Activated CD4-positive, alpha-beta T cell treated with anti-CD3 and anti-CD28 coated beads, Interleukin-10, Interleukin-2, amounts not matched to agents 100 ng/mL and 50 ng/mL, durations not matched to agents 16 hours and 8 hours (primary cell): ENCODE results near the gene ZYX.
"Not testable (repeated sequence)": the region's sequence is repeated elsewhere in the genome, so short reads cannot be mapped to it uniquely, and the experiment has no call there.

Source experiments
- DNase-seq: peaks from one replicate; pipeline ENCODE4 v3.0.0-alpha.2; 2020

ZYX gene

DNA sequence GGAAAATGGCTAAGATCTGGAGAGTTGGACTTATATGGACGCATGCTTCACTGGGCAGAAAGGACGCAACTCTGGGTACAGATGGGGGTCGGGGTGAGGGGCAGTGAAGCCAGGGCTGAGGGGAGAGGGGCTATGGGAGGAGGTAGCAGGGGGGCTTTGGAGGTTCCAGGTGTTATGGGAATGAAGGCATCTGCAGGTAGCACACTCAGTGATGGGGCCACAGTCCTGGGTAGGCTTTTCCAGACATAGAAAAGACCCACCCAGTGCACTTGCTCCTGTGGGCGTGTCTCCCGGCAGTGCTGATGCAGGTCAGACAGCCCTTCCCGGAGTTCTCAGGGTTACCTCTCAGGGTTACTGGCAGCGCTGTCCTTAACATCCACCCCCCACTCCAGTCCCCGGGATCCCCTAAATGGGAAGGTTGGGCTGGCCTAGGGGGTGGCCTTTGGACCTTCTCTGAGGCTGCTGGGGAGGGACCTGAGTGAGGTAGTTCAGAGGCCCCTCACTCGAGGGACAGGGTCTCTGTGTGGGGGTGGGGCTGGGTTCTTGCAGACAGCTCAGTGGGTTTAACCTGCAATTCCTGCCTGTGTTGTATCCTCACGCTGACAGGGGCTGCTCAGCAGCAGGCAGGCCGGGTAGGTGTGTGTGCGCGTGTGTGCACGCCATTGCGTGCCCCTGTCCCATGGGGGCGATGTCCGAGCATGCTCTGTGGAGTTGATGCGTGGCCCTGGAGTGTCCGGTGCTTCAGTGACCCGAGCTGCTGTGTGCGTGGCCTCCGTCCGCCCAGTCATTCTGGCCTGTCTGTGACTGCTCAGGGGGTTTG, 6.2 kb downstream of the ZYX start:
- no peak for DNase-seq

DNA sequence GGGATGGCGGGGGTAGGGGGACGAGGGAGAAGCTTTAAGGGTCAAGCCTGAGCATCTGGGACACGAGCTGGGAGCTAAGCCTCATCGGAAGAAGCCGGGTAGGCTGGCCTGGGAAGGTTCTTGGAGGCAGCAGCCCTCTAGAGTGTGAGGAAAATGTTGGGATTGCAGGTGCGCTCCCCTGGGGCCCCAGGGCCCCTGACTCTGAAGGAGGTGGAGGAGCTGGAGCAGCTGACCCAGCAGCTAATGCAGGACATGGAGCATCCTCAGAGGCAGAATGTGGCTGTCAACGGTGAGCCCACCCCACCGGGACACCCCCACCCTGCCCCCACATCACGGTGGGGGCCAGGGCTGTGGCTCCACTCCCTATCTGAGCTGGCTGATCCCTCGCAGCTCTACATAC, 6.9 kb downstream of the ZYX start:
- no peak for DNase-seq

DNA sequence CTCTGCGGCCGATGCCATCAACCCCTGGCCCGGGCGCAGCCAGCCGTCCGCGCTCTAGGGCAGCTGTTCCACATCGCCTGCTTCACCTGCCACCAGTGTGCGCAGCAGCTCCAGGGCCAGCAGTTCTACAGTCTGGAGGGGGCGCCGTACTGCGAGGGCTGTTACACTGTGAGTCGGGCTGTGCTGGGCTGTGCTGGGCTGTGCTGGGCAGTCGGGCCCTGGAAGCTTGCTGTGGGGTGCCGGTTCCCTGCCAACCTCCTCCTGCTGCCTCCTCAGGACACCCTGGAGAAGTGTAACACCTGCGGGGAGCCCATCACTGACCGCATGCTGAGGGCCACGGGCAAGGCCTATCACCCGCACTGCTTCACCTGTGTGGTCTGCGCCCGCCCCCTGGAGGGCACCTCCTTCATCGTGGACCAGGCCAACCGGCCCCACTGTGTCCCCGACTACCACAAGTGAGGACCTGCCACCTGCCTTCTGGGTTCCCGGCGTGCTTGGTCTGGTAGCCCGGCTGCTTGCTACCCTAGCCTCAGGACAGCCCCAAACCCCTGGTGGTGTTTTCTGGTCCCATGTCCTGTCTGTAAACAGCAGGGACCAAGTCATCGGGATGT, 7.5 kb downstream of the ZYX start:
- DNase-seq: no peak

DNA sequence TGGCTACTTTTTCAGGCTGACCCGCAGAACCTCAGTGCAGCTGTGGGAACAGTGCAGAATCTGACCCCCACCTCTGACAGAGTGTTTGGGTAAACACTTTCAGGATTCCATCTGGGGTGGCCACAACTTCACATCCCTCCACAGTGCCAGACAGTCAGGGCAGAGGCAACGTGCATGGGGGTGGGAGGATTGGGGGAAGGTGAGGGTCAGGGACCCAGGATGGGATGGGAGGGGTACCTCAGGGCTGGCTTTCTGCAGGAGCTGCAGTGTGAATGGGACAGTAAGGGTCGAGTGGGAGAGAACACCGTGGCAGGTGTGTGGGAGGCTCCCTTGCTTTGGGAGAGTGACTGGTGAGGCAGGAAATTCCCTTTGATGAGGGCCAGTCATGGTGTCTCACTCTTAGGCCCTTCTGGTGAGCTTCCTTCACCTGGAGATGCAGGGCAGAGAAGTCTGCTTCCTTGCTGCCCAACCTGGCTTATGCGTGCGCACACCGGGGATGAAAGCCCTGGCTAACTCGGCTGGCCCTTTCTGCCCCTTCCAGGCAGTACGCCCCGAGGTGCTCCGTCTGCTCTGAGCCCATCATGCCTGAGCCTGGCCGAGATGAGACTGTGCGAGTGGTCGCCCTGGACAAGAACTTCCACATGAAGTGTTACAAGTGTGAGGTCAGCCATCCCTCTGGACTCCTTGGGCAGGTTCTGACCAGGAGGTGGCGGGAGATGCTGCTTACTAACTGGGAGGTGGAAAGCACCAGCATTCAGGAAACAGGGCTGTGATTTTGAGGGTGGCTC, 8.4 kb downstream of the ZYX start:
- no peak for DNase-seq

DNA sequence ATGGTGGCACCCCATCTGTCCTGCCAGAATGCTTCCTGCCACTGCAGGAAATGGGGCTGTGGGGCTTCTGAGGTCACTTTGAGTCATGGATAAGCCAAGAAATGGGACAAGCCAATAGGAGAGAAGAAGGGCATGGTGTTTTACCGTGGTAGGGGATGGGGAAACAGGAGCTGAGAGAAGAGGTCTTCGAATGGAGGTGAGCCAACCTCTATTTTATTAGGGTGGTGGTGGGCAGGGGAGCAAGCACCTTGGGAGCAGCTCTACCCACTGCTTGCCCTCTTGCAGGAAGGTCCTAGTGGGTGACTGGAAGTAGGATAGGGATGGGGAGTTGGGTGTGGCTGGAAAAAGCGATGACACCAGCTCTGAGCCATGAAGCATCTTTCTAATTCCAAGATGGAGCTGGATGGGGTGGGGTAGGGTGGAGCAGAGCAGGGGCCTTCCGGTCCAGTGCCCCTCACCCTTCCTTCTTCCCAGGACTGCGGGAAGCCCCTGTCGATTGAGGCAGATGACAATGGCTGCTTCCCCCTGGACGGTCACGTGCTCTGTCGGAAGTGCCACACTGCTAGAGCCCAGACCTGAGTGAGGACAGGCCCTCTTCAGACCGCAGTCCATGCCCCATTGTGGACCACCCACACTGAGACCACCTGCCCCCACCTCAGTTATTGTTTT, 9.1 kb downstream of the ZYX start:
- no peak for DNase-seq

DNA sequence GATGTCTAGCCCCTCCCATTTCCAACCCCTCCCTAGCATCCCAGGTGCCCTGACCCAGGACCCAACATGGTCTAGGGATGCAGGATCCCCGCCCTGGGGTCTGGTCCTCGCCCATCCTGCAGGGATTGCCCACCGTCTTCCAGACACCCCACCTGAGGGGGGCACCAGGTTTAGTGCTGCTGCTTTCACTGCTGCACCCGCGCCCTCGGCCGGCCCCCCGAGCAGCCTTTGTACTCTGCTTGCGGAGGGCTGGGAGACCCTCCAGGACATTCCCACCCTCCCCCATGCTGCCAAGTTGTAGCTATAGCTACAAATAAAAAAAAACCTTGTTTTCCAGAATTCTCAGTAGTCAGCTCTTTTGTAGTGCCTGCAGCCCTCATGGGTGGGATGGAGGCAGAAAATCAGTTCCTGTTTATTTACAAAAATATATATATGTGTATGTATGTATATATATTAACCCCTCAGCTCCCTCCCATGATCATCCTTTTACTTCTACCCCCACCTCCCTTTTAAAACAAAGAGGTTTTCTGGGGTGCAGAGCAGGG, 9.7 kb downstream of the ZYX start:
- DNase-seq: no peak

DNA sequence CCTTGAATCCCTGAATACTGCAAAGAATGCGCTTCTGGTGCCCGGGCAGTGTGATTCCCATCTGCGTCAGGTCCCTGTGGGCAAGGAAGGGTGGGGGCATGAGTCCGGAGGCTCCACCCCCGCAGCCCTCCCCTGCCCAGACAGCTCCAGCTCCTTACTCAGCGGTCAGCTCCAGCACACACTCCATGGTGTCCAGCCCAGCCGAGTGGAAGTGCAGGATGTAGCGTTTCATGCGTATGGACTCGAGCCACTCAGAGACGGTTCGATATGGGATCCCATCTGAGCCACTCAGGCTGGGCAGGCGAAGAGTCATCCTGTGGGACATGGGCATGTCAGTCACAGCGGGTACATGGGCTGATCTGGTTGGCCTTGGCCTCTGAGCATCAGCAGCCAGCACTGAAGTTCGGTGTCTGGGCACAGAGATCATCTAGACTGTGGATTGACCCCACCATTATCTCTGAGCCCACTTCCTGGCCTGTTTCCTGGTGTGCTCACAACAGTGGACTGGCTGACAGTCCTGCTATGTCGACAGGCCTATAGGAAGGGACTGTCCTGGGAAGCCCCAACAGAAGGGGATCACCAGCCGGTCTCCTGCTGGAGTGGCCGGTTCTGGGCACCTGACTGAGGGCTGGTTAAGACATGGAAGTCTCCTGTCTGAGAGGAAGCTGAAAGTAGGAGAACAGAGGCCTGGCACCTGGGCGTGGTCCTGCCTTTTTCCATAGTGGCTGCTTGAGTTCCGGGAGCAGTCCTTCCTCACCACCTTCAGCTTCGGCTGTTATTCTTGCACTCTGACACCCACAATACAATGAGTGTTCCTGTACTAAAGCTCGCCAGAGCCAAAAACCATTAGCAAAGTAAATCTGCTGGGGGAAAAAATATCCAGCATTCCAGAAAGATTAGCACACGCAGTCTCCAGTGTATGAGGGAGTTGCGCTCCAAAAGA, 10.6 kb downstream of the ZYX start:
- DNase-seq: no peak

DNA sequence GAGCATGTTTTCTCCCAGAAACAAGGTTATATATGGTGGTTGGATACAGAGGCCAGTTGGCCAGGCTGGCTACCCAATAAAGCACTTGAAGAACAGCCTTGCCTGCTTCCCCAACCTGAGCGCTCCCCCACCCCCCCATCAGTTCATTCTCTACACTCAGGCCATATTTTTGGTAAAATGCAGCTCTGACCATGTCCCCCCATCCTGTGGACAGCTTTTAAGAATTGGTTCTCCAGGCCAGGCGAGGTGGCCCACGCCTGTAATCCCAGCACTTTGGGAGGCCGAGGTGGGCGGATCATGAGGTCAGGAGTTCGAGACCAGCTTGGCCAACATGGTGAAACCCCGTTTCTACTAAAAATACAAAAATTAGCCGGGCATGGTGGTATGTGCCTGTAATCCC, 11.3 kb downstream of the ZYX start:
- DNase-seq: not testable (repeated sequence)

DNA sequence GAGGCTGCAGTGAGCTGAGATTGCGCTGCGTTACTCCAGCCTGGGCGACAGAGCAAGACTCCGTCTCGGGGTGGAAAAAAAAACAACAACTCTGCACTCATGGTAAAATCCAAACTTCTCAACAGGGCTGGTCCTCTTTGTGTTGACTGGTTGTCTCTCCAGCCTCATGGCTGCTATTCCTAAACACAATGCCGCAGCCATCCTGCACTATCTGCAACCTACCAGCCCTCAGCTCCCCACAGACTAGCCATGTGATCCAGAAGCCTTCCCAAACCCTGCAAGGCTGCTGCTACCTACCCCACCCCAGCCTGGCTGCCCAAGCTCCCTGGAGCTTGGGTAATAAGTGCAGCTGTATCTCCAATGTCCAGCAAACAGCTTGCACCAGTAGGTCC, 11.7 kb downstream of the ZYX start:
- DNase-seq: no peak

DNA sequence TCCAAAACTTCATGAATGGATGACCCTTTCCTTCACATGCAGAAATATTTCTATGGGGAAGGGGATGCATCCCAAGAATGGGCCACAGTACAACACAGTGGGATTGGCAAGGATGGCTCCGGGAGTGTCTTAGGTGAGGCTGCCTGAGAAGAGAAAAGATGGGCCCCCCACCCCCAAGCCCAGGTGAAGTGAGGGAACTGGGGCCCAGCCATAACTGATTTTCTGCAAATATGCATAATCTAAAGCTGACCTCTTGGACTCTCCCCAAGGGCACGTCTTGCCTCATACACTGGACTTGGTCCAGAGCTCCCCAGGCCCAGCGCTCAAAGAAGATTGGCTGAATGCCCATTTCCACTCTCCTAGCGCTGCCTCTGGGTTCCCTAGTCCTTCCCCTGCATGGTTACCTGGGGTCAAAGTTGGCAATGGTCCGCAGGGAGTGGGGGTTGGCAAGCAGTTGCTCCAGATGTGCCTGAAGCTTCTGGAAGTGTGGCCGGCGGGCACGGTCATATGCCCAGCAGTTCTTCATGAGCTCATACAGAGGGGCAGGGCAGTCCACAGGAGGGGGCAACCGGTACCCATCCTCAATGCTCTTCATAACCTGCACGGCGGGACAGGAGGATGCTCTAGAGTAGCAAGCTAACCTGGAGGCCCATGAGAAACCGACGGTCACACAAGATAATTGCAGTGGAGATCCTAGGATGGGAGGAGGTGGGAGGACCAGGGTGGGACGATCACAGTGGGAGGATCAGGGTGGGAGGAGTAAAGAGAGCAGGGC, 12.3 kb downstream of the ZYX start:
- DNase-seq: no peak

DNA sequence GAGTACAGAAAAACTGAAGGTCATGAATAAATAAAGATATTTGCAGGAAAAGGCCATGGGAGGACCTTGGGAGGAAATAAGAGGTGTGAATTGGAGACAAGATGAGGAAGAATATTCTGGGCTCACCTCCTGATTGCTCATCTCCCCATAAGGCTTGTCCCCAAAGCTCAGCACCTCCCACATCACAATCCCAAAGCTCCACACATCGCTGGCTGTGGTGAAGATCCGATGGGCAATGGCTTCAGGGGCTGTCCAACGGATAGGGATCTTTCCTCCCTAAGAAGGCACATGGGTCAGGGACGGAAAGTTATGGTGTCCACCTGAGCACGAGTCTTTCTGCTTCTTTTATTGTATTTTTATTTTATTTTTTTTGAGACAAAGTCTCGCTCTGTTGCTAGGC, 12.9 kb downstream of the ZYX start:
- DNase-seq: no peak

DNA sequence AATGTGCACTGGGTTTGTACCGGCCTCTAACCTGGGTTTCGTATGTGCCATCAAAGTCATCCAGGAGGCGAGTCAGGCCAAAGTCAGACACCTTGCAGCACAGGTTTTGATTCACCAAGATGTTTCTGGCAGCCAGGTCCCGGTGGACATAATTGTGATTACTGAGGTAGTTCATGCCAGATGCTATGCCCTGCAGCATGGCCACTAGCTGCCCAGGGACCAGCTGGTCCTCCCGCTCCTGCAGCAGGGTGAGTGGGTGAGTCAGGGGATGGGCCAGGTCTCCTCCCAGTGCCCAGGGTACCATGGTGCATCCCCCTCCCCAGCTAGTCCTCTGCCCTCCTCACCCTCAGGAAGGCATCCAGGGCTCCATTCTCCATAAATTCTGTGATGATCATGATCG, 13.6 kb downstream of the ZYX start:
- DNase-seq: no peak

DNA sequence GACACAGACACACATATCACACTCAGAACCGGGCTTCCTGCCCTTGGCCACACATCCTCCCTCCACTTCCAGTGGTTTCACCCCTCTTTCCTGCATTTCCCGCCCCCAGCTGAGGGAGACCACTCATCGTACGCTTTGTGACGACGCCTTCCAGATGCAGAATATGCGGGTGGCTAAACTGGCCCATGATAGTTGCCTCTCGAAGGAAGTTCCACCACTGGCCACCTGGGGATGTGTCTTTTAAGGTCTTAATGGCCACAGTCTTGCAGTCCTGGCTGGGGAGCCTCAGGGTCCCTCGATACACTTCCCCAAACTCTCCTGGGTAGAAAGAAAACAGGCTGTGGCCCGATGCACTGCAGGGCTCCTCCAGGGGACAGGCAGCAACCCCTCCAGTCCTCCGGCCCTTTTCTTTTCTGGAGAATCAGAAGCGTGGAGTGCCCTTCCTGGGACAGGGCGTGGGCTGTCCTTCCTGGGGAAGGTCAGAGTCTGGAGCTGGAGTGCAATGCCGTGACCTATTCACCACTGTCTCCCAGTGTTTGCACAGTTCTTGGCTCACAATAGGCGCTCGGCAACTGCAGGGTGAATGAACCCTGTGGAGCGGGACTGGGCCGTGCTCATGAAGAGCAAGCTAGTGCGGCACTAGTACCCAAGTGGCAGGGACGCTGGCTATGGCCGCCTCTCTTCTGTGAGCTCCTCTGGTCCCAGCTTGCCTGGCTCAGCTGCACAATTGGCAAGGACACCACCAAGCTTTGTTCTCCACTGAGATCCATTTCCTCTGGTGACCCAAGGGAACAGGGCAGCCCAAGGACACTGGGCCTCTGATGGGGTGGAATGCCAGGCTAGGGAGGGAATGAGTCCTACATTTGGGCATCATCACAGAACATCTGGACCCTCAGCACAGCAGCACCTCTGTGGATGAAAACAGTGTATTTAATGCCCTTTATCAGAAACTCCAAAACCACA, 14.3 kb downstream of the ZYX start:
- DNase-seq: no peak

DNA sequence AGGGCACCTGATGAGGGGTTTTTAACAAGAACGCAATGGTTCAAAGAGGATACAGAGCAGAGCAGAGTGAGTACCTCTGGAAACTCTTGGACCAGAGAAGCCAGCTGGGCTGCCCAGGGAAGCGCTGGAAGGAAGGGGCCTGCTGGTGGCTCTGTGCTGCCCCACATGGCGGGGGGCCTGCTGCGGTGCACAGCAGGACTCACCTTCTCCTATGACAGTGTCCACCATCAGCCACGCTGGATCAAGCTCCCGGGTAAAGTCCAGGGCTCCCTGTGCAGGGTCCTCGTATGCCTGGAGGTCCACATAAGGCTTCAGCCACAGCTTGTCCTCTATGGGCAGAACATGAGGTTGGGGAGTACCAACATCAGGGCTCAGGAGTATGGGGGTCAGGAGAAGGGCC, 15.0 kb downstream of the ZYX start:
- no peak for DNase-seq

DNA sequence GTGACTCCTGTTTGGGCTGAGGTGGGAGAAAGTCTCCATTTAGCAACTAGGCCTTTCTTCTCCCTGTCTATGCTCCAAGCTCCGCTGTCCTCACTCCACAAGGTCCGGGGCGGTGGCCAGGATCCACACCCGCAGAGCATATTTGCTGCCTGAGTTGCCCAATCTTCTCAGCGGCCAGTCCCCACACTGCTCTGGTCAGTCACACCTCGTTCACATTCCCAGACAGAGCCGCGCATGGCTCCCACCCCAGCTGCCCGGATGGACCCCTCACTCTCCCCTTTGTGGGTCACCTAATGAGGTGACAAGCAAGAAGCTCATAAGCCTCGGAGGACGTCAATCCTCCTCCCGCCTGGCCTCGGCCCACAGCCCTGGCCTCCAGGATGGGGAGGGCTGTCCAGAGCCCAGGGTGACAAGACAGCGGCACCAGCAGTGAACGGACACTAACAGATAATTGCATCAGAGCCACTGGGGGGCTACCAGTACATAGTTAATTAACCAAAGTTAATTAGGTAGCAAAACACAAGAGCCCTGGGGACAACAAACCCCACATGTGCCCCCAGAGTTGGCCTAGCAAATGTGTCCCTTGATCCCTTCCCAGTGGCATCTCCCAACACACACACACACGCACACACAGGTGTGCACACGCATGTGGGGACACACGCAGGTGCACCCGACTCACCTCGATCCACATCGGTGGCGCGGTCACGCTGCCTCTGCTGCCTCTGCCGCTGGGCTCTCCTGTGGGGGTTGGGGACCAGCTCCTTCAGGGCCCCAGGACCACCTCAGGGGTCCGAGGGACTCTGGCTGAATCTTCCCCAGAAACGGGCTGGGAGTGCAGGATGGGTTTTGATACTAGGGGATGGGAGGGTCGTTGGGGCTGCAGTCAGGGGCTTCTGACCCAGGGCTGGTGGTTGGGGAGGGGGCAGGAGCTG, 15.7 kb downstream of the ZYX start:
- DNase-seq: no peak

DNA sequence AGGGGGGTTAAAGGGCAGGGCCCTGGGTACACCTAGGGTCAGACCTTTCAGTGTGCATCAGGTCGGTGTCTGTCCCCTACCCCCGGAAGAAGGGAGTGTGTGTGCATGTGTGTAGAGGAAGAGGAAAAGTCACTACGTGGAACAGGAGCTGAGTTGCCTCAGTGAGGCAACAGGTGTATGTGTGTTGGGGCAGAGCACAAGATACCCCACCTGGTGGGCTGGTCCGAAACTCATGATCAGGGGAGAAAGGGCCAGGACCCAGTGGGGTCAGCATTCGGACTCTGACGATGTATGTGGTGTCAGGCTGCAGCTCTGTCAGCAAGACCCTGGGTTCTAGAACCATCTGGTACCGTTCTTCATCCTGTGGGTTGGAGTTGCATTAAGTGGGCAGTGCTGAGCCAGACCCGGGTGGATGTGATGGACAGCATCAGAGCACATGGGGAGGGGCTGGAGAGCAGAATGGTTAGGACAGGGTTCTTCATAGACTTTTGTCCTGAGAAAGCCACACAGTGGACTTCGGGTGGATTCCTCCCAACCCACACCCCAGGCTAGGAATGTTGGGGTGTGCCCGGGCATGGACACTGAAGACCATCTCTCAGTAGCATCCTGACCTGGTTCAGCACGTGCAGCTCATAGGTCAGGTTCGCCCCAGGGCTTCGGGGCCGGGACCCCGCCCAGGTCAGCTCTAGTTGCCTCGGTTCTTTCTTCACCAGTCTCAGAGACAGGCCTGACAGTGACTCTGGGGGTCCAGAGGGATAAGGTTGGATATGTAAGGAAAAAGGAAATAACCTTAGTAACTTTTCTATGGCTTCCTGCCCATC, 16.8 kb downstream of the ZYX start:
- no peak for DNase-seq

DNA sequence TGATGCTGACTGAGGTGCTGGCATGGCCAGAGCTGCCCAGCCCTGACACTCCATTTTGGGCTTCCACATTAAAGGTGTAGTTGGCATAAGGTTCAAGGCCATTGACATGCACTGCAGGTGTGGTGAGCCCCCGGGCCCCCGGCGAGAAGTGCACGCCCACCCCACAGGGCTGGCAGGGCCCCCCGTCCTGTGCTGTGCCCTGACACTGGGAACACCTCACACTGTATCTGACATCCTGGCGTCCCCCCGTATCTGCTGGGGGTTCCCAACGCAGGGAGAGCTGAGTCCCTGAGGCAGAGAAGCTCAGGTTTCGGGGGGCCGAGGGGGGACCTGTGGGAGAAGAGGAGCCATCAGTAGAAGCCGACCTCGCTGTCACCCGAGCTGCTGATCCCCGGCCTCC, 17.5 kb downstream of the ZYX start:
- DNase-seq: no peak

DNA sequence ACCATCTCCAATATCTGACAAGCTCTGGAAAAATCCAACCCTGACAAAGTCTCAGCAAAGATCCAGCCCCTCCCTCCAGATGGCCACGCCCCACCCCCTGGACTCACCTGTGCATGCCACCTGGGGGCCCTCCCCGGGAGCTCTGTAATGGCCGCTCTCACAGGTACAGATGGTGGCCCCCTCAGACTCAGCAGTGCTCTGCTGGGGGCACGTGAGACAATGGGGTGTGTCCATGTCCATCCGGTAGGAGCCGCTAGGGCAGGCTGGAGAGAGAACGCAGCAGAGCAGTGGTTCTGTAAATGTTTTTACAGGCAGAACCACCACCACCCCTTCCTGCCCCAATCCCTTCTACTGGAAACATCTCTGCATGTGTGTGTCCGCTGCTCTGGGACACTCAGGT, 18.0 kb downstream of the ZYX start:
- no peak for DNase-seq
